Calu3 (cell line): ENCODE measurements around the gene GABRP. TPM values are rescaled to one million over a fixed set of nuclear protein-coding genes. Genes with fewer than 3 reads are reported as not detected.
"Not testable (repeated sequence)": the region's sequence is repeated elsewhere in the genome, so short reads cannot be mapped to it uniquely, and the experiment has no call there.

ENCODE experiments used
- BruUV-seq: library from RNA; stranded (reverse); fragments of 400-500 nt; replicated peaks from 2 replicates; lab custom pipeline; 2021; lab: Mats Ljungman, UMichigan
- CTCF ChIA-PET: fragments of 300-600 bp; sonication (Branson Sonifier 250); formaldehyde crosslinking; loops from one replicate; lab custom pipeline; 2022; ENCODE audit warnings: antibody characterized with exemption; lab: Charles Lee
- DNase-seq: peaks from one replicate; pipeline ENCODE4 v3.0.0; 2022
- H3K27ac Mint-ChIP-seq: one replicate; pipeline ENCODE4 v1.8.0; 2022; ENCODE audit warnings: mixed read lengths; ENCODE audit not compliant: unreplicated experiment
- H3K27me3 Mint-ChIP-seq: one replicate; pipeline ENCODE4 v1.8.0; 2022; ENCODE audit warnings: mixed read lengths; ENCODE audit not compliant: unreplicated experiment
- H3K36me3 Mint-ChIP-seq: one replicate; pipeline ENCODE4 v1.8.0; 2022; ENCODE audit warnings: mild to moderate bottlenecking, moderate library complexity, mixed read lengths; ENCODE audit not compliant: insufficient read depth, unreplicated experiment
- H3K4me1 Mint-ChIP-seq: one replicate; pipeline ENCODE4 v1.8.0; 2022; ENCODE audit warnings: mild to moderate bottlenecking, low read depth, mixed read lengths; ENCODE audit not compliant: unreplicated experiment
- H3K4me3 Mint-ChIP-seq: one replicate; pipeline ENCODE4 v1.8.0; 2022; ENCODE audit warnings: mild to moderate bottlenecking, low read depth, moderate library complexity, mixed read lengths; ENCODE audit not compliant: unreplicated experiment
- H3K9me3 Mint-ChIP-seq: one replicate; pipeline ENCODE4 v1.8.0; 2022; ENCODE audit warnings: low read depth, mixed read lengths; ENCODE audit not compliant: unreplicated experiment
- CTCF ChIP-seq: fragments of 200-600 bp; IDR thresholded peaks from one replicate; pipeline ENCODE4 v1.8.0; 2022; ENCODE audit warnings: antibody characterized with exemption; ENCODE audit not compliant: unreplicated experiment
- intact Hi-C: fragments of 100-400 bp; cut with micrococcal nuclease; formaldehyde crosslinking; loops from one replicate; pipeline ENCODE4 v1.10.0; 2022; ENCODE audit not compliant: unreplicated experiment
- total RNA-seq: library from RNA; stranded (reverse); gene quantifications from 2 replicates; pipeline ENCODE4 v1.2.3, GENCODE V29; 2022

Gene GABRP
- total RNA-seq, 1 experiment from 2014 or later = 1,278 TPM

GRCh38 chr5:170821257-170821800 lies 37.8 kb downstream of the GABRP start:
- no peak for TF ChIP-seq CTCF
- BruUV-seq = no TSS peak
- H3K36me3 Mint-ChIP-seq = no peaks in the 10 kb centered on the region
- peaks cover 10% of the 10 kb centered on the region for H3K9me3 Mint-ChIP-seq
- H3K27me3 Mint-ChIP-seq = no peaks in the 10 kb centered on the region
- no peak overlapping the region for H3K27ac Mint-ChIP-seq
- DNase-seq = no peak
- H3K4me3 Mint-ChIP-seq = no peak overlapping the region
- peaks cover 11% of the 10 kb centered on the region for H3K4me1 Mint-ChIP-seq
- intact Hi-C loops = no loop called here
- CTCF ChIA-PET = no interaction called here

- no TSS peak for BruUV-seq
- CTCF ChIA-PET = no interaction called here
- H3K4me1 Mint-ChIP-seq = peaks cover 7% of the 10 kb centered on the region
- H3K27ac Mint-ChIP-seq = no peak overlapping the region
- peaks cover 13% of the 10 kb centered on the region for H3K9me3 Mint-ChIP-seq
- intact Hi-C loops = no loop called here
- TF ChIP-seq CTCF = no peak
- no peaks in the 10 kb centered on the region for H3K36me3 Mint-ChIP-seq
- no peak for DNase-seq
- no peaks in the 10 kb centered on the region for H3K27me3 Mint-ChIP-seq
- H3K4me3 Mint-ChIP-seq = no peak overlapping the region
Observed at GRCh38 chr5:170826117-170826516, 42.6 kb downstream of the GABRP start.

- no TSS peak for BruUV-seq
- no peak for TF ChIP-seq CTCF
- Mint-ChIP-seq H3K27me3 (no peaks in the 10 kb centered on the region), H3K9me3 (peaks cover 5% of the 10 kb centered on the region), H3K36me3 (no peaks in the 10 kb centered on the region), H3K27ac (no peak overlapping the region), H3K4me1 (peaks cover 28% of the 10 kb centered on the region), H3K4me3 (no peak overlapping the region)
- DNase-seq = no peak
- CTCF ChIA-PET = no interaction called here
- intact Hi-C loops = no loop called here
Observed at GRCh38 chr5:170832241-170832640, 48.7 kb downstream of the GABRP start.

GRCh38 chr5:170833981-170834380 lies 50.5 kb downstream of the GABRP start:
- H3K36me3 Mint-ChIP-seq, DNase-seq, H3K27ac Mint-ChIP-seq, H3K9me3 Mint-ChIP-seq, BruUV-seq, intact Hi-C loops, H3K27me3 Mint-ChIP-seq, H3K4me3 Mint-ChIP-seq: not testable (repeated sequence)
- peaks cover 40% of the 10 kb centered on the region for H3K4me1 Mint-ChIP-seq
- CTCF ChIA-PET = interaction anchor here (0.9 kb wide), 1 partner anchor 32 kb away, joined by 5 read pairs; no protein-coding TSS in a partner anchor

GRCh38 chr5:170836226-170836625 lies 52.7 kb downstream of the GABRP start:
- Mint-ChIP-seq H3K27me3 (no peaks in the 10 kb centered on the region), H3K4me3 (peak overlapping the region; percentile 15), H3K9me3 (peaks cover 5% of the 10 kb centered on the region), H3K36me3 (no peaks in the 10 kb centered on the region), H3K4me1 (peaks cover 40% of the 10 kb centered on the region), H3K27ac (peak overlapping the region; percentile 53)
- TF ChIP-seq CTCF = no peak
- peak; percentile 30 for DNase-seq
- CTCF ChIA-PET = interaction anchor here (1.8 kb wide), 1 partner anchor 12 kb away, joined by 6 read pairs; no protein-coding TSS in a partner anchor
- BruUV-seq = no TSS peak
- intact Hi-C loops = loop anchor here (5.0 kb wide), 1 partner anchor 79 kb away; no protein-coding TSS in a partner anchor
